ENCODE data around the gene ABHD11.
"Not testable (repeated sequence)": the region's sequence is repeated elsewhere in the genome, so short reads cannot be mapped to it uniquely, and the experiment has no call there.

ABHD11 gene

GRCh38 chr7:73717025-73717807 lies 21.4 kb downstream of the ABHD11 start:
- no peak overlapping the region for H3K4me3 ChIP-seq (ENCODE audit: low read depth in 1 of 2, low read length in 2 of 2)
- H3K4me1 ChIP-seq (ENCODE audit: control insufficient read depth in 1 of 2, insufficient read depth in 2 of 2, low read length in 2 of 2): peaks cover 9 to 50% of the 10 kb centered on the region in 2 donors
- H3K27me3 ChIP-seq (ENCODE audit: low read depth, low read length): no peaks in the 10 kb centered on the region
- H3K9me3 ChIP-seq (ENCODE audit: control insufficient read depth in 1 of 2, low read length in 2 of 2): no peaks in the 10 kb centered on the region
- no peaks in the 10 kb centered on the region for H3K36me3 ChIP-seq (ENCODE audit: control insufficient read depth in 1 of 2, insufficient read depth in 2 of 2, low read length in 2 of 2)
- no peak overlapping the region for H3K27ac ChIP-seq (ENCODE audit: low read length)

DNA sequence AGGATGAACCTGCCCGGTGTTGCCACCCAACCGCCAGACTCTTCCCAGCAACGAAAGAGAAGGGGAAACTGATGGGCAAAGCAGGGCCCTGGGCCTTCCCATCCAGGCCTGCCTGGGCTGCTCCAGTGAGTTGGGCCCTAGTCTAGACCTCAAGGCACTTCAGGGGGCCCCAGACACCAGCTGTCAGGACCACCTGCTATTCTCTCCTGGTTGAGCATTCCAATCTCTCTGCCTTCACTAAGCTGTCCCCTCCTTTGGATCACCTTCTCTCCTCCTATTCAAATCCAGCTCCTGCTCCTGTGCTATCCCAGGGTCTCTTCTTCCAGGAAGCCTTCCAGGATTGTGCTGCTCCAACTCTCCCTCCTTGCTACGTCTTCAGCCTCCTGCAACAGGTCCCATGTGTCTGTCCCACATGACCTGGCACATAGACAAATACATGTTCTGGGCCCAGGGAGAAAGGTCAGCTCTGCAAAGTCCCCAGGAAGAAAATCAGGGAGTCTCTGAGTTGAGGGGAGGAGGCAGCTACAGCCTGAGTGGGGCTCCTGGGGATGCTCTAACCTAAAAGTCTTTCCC lies 22.2 kb downstream of the ABHD11 start:
- no peak overlapping the region for H3K27ac ChIP-seq (ENCODE audit: low read length)
- no peaks in the 10 kb centered on the region for H3K27me3 ChIP-seq (ENCODE audit: low read depth, low read length)
- H3K4me1 ChIP-seq (ENCODE audit: control insufficient read depth in 1 of 2, insufficient read depth in 2 of 2, low read length in 2 of 2): peaks cover 9 to 48% of the 10 kb centered on the region in 2 donors
- no peaks in the 10 kb centered on the region for H3K9me3 ChIP-seq (ENCODE audit: control insufficient read depth in 1 of 2, low read length in 2 of 2)
- no peaks in the 10 kb centered on the region for H3K36me3 ChIP-seq (ENCODE audit: control insufficient read depth in 1 of 2, insufficient read depth in 2 of 2, low read length in 2 of 2)
- no peak overlapping the region for H3K4me3 ChIP-seq (ENCODE audit: low read depth in 1 of 2, low read length in 2 of 2)

GRCh38 chr7:73715648-73716317 lies 22.8 kb downstream of the ABHD11 start:
- H3K9me3 ChIP-seq (ENCODE audit: control insufficient read depth in 1 of 2, low read length in 2 of 2): no peaks in the 10 kb centered on the region
- no peaks in the 10 kb centered on the region for H3K36me3 ChIP-seq (ENCODE audit: control insufficient read depth in 1 of 2, insufficient read depth in 2 of 2, low read length in 2 of 2)
- no peak overlapping the region for H3K27ac ChIP-seq (ENCODE audit: low read length)
- no peak overlapping the region for H3K4me3 ChIP-seq (ENCODE audit: low read depth in 1 of 2, low read length in 2 of 2)
- no peaks in the 10 kb centered on the region for H3K27me3 ChIP-seq (ENCODE audit: low read depth, low read length)
- peaks cover 9 to 45% of the 10 kb centered on the region in 2 donors for H3K4me1 ChIP-seq (ENCODE audit: control insufficient read depth in 1 of 2, insufficient read depth in 2 of 2, low read length in 2 of 2)

DNA sequence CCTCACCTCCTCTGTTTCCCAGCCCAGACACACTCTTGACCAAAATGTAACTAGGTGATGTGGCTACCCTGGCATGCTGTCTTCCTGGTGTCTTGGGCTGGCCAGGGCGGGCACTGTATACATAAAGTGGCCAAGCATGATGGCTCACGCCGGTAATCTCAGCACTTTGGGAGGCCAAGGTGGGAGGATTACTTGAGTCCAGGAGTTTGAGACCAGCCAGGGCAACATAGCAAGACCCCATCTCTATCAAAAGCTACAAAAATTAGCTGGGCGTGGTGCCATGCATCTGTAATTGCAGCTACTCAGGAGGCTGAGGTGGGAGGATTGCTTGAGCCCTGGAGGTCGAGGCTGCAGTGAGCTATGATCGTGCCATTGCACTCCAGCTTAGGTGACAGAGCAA lies 25.3 kb downstream of the ABHD11 start:
- H3K27ac ChIP-seq (ENCODE audit: low read length); H3K4me3 ChIP-seq (ENCODE audit: low read depth in 1 of 2, low read length in 2 of 2); H3K36me3 ChIP-seq (ENCODE audit: control insufficient read depth in 1 of 2, insufficient read depth in 2 of 2, low read length in 2 of 2); H3K27me3 ChIP-seq (ENCODE audit: low read depth, low read length); H3K9me3 ChIP-seq (ENCODE audit: control insufficient read depth in 1 of 2, low read length in 2 of 2): not testable (repeated sequence)
- peaks cover 6 to 31% of the 10 kb centered on the region in 2 donors for H3K4me1 ChIP-seq (ENCODE audit: control insufficient read depth in 1 of 2, insufficient read depth in 2 of 2, low read length in 2 of 2)

GRCh38 chr7:73712773-73713172 lies 25.8 kb downstream of the ABHD11 start:
- Histone ChIP-seq H3K4me3 (ENCODE audit: low read depth in 1 of 2, low read length in 2 of 2) (no peak overlapping the region), H3K9me3 (ENCODE audit: control insufficient read depth in 1 of 2, low read length in 2 of 2) (no peaks in the 10 kb centered on the region), H3K27me3 (ENCODE audit: low read depth, low read length) (no peaks in the 10 kb centered on the region), H3K27ac (ENCODE audit: low read length) (no peak overlapping the region), H3K36me3 (ENCODE audit: control insufficient read depth in 1 of 2, insufficient read depth in 2 of 2, low read length in 2 of 2) (no peaks in the 10 kb centered on the region), H3K4me1 (ENCODE audit: control insufficient read depth in 1 of 2, insufficient read depth in 2 of 2, low read length in 2 of 2) (peaks cover 6 to 26% of the 10 kb centered on the region in 2 donors)

GRCh38 chr7:73708961-73709549 lies 29.5 kb downstream of the ABHD11 start:
- peaks cover 0 to 12% of the 10 kb centered on the region in 2 donors for H3K4me1 ChIP-seq (ENCODE audit: control insufficient read depth in 1 of 2, insufficient read depth in 2 of 2, low read length in 2 of 2)
- peaks cover 0 to 5% of the 10 kb centered on the region in 2 donors for H3K36me3 ChIP-seq (ENCODE audit: control insufficient read depth in 1 of 2, insufficient read depth in 2 of 2, low read length in 2 of 2)
- no peaks in the 10 kb centered on the region for H3K27me3 ChIP-seq (ENCODE audit: low read depth, low read length)
- no peak overlapping the region for H3K4me3 ChIP-seq (ENCODE audit: low read depth in 1 of 2, low read length in 2 of 2)
- no peaks in the 10 kb centered on the region for H3K9me3 ChIP-seq (ENCODE audit: control insufficient read depth in 1 of 2, low read length in 2 of 2)
- no peak overlapping the region for H3K27ac ChIP-seq (ENCODE audit: low read length)

GRCh38 chr7:73707045-73707631 lies 31.5 kb downstream of the ABHD11 start:
- H3K27ac ChIP-seq (ENCODE audit: low read length): no peak overlapping the region
- H3K27me3 ChIP-seq (ENCODE audit: low read depth, low read length): no peaks in the 10 kb centered on the region
- peaks cover 0 to 14% of the 10 kb centered on the region in 2 donors for H3K4me1 ChIP-seq (ENCODE audit: control insufficient read depth in 1 of 2, insufficient read depth in 2 of 2, low read length in 2 of 2)
- H3K9me3 ChIP-seq (ENCODE audit: control insufficient read depth in 1 of 2, low read length in 2 of 2): no peaks in the 10 kb centered on the region
- peaks cover 3 to 5% of the 10 kb centered on the region in 2 donors for H3K36me3 ChIP-seq (ENCODE audit: control insufficient read depth in 1 of 2, insufficient read depth in 2 of 2, low read length in 2 of 2)
- H3K4me3 ChIP-seq (ENCODE audit: low read depth in 1 of 2, low read length in 2 of 2): no peak overlapping the region

DNA sequence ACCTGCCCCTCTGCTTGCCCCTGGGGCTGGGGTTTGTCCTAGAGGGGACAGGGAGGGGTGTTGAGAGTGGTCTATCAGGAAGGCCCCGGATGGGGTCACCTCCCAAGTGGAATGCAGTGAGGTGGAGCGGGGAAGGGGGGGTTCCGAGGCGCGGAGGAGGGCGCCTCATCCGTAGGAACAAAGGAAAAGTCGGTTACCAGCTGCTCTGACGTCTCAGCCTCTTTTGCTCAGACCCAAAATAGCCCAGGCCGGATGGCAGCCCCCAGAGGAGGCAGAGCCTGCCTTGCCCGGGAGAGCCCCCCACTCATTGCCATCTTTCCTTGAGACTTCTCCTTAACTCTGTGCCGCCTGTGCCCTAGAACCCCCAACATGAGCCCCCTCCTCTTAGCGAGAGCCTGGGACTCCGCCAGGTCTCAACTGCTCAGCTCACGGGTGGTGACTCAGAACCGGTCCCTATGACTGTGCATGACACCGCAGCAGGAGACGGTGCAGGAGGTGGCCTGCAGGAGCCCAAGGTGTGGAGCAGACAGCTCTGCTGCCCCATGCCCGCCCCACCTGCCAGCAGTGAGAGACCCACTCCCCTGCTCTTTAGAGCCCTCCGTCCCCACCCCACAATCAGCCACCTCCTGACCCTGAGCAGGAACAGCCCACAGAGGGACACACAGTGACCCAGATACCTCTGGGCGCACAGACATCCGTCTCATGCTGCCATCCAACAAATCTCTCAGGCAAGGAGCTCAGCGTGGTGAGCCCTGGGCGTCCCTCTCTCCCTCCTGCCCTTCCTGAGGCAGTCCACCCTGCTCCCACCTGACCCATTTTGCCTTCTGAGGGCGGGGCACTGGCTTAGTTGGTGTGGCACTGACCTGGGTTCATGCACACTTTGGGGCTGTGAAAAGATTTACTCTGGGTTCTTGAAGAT lies 32.2 kb downstream of the ABHD11 start:
- Histone ChIP-seq H3K27me3 (ENCODE audit: low read depth, low read length) (no peaks in the 10 kb centered on the region), H3K4me1 (ENCODE audit: control insufficient read depth in 1 of 2, insufficient read depth in 2 of 2, low read length in 2 of 2) (peaks cover 0 to 14% of the 10 kb centered on the region in 2 donors), H3K36me3 (ENCODE audit: control insufficient read depth in 1 of 2, insufficient read depth in 2 of 2, low read length in 2 of 2) (peaks cover 4 to 5% of the 10 kb centered on the region in 2 donors), H3K4me3 (ENCODE audit: low read depth in 1 of 2, low read length in 2 of 2) (no peak overlapping the region), H3K27ac (ENCODE audit: low read length) (no peak overlapping the region), H3K9me3 (ENCODE audit: control insufficient read depth in 1 of 2, low read length in 2 of 2) (no peaks in the 10 kb centered on the region)

- Histone ChIP-seq H3K27ac (ENCODE audit: low read length) (no peak overlapping the region), H3K4me1 (ENCODE audit: control insufficient read depth in 1 of 2, insufficient read depth in 2 of 2, low read length in 2 of 2) (peaks cover 0 to 14% of the 10 kb centered on the region in 2 donors), H3K36me3 (ENCODE audit: control insufficient read depth in 1 of 2, insufficient read depth in 2 of 2, low read length in 2 of 2) (peaks cover 4 to 11% of the 10 kb centered on the region in 2 donors), H3K9me3 (ENCODE audit: control insufficient read depth in 1 of 2, low read length in 2 of 2) (no peaks in the 10 kb centered on the region), H3K27me3 (ENCODE audit: low read depth, low read length) (no peaks in the 10 kb centered on the region), H3K4me3 (ENCODE audit: low read depth in 1 of 2, low read length in 2 of 2) (no peak overlapping the region)
Observed at GRCh38 chr7:73705551-73705920, 33.1 kb downstream of the ABHD11 start.

GRCh38 chr7:73704640-73705550 lies 33.7 kb downstream of the ABHD11 start:
- Histone ChIP-seq H3K9me3 (ENCODE audit: control insufficient read depth in 1 of 2, low read length in 2 of 2) (no peaks in the 10 kb centered on the region), H3K27me3 (ENCODE audit: low read depth, low read length) (no peaks in the 10 kb centered on the region), H3K36me3 (ENCODE audit: control insufficient read depth in 1 of 2, insufficient read depth in 2 of 2, low read length in 2 of 2) (peaks cover 4 to 17% of the 10 kb centered on the region in 2 donors), H3K27ac (ENCODE audit: low read length) (no peak overlapping the region), H3K4me3 (ENCODE audit: low read depth in 1 of 2, low read length in 2 of 2) (no peak overlapping the region), H3K4me1 (ENCODE audit: control insufficient read depth in 1 of 2, insufficient read depth in 2 of 2, low read length in 2 of 2) (peaks cover 0 to 14% of the 10 kb centered on the region in 2 donors)

All from muscle layer of duodenum (tissue), 2 donors.